Measurements from ENCODE around the gene UCN2. TPM values are rescaled to one million over a fixed set of nuclear protein-coding genes. Genes with fewer than 3 reads are reported as not detected.
A peak's percentile ranks its signal among the peaks of the same experiment; 100 is the strongest.

UCN2 gene
- total and polyA plus RNA-seq, 9 of the 15 experiments (the other 6 are each of a cell fraction or from before 2014, with no cell fraction given), result 0.08 to 0.11 TPM; not detected in 7

DNA sequence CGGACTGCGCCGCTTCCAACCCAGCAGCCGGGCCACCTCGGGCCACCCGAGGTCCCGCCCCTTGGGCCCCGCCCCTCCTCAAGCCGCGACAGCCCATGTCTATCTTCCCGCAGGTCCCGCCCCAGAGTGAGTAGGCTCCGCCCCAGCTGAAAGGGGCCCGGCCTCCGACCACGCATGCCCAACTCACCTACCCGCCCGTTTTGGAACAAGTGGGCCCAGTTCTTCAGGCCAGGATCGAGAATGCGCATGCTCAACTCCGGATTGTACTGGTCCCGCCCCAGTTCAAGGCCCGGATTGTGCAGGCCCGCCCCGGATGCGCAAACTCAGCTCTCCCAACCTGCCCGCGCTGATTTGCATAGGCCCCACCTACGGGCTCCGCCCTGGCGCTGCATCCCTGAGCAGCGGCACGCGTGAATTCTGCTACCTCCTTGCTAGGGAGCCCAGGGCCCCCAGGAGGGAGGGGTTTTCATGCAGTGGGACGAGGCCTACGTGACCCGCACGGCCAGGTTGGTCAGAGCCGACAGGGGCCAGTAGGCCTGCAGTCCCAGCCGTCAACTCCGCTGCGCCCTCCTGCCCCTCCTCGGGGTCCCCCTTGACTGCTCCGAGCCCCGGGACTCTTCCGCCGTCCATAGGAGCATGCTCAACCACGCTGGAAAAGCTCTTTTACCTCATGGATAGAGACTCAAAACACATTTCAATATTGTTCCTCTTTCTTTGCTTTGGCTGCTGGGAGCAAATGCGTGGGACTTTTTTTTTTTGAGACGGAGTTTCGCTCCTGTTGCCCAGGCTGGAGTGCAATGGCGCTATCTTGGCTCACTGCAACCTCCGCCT, 6.6 kb downstream of the UCN2 start, which contains the start of gene PFKFB4 (continued):
- TF ChIP-seq, protein P1, sequence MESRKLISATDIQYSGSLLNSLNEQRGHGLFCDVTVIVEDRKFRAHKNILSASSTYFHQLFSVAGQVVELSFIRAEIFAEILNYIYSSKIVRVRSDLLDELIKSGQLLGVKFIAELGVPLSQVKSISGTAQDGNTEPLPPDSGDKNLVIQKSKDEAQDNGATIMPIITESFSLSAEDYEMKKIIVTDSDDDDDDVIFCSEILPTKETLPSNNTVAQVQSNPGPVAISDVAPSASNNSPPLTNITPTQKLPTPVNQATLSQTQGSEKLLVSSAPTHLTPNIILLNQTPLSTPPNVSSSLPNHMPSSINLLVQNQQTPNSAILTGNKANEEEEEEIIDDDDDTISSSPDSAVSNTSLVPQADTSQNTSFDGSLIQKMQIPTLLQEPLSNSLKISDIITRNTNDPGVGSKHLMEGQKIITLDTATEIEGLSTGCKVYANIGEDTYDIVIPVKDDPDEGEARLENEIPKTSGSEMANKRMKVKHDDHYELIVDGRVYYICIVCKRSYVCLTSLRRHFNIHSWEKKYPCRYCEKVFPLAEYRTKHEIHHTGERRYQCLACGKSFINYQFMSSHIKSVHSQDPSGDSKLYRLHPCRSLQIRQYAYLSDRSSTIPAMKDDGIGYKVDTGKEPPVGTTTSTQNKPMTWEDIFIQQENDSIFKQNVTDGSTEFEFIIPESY (CRISPR knock-in tag; IDR thresholded peaks at IDR 0.05), result no peak
- TF ChIP-seq HDAC6 (IDR thresholded peaks at IDR 0.05; ENCODE audit: low read depth, low read length) (no peak), ZNF699 (CRISPR knock-in tag; IDR thresholded peaks at IDR 0.05; ENCODE audit: insufficient replicate concordance) (no peak), FOXJ2 (tag; IDR thresholded peaks at IDR 0.05) (no peak), ZBTB7A (IDR thresholded peaks at IDR 0.05; ENCODE audit: borderline replicate concordance, control insufficient read depth, low read depth, low read length) (peak; percentile 46; the same call in 1 of the 2 replicates), TBP (optimal IDR thresholded peaks at IDR 0.05; ENCODE audit: low read depth, low read length) (peak; percentile 48), FOXK1 (CRISPR knock-in tag; IDR thresholded peaks at IDR 0.05; ENCODE audit: borderline replicate concordance) (0 out of 2 replicates have a peak, but pooled peaks have one; percentile 27), SRSF7 (optimal IDR thresholded peaks at IDR 0.05; ENCODE audit: low read depth, low read length) (no peak)
- TF ChIP-seq, protein P2, sequence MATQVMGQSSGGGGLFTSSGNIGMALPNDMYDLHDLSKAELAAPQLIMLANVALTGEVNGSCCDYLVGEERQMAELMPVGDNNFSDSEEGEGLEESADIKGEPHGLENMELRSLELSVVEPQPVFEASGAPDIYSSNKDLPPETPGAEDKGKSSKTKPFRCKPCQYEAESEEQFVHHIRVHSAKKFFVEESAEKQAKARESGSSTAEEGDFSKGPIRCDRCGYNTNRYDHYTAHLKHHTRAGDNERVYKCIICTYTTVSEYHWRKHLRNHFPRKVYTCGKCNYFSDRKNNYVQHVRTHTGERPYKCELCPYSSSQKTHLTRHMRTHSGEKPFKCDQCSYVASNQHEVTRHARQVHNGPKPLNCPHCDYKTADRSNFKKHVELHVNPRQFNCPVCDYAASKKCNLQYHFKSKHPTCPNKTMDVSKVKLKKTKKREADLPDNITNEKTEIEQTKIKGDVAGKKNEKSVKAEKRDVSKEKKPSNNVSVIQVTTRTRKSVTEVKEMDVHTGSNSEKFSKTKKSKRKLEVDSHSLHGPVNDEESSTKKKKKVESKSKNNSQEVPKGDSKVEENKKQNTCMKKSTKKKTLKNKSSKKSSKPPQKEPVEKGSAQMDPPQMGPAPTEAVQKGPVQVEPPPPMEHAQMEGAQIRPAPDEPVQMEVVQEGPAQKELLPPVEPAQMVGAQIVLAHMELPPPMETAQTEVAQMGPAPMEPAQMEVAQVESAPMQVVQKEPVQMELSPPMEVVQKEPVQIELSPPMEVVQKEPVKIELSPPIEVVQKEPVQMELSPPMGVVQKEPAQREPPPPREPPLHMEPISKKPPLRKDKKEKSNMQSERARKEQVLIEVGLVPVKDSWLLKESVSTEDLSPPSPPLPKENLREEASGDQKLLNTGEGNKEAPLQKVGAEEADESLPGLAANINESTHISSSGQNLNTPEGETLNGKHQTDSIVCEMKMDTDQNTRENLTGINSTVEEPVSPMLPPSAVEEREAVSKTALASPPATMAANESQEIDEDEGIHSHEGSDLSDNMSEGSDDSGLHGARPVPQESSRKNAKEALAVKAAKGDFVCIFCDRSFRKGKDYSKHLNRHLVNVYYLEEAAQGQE (IDR thresholded peaks at IDR 0.05; ENCODE audit: borderline replicate concordance), result peak; percentile 76
- TF ChIP-seq, protein P2 (CRISPR knock-in tag; IDR thresholded peaks at IDR 0.05; ENCODE audit: low read depth), result 0 out of 2 replicates have a peak, but pooled peaks have one; percentile 28
- TF ChIP-seq, protein P3, sequence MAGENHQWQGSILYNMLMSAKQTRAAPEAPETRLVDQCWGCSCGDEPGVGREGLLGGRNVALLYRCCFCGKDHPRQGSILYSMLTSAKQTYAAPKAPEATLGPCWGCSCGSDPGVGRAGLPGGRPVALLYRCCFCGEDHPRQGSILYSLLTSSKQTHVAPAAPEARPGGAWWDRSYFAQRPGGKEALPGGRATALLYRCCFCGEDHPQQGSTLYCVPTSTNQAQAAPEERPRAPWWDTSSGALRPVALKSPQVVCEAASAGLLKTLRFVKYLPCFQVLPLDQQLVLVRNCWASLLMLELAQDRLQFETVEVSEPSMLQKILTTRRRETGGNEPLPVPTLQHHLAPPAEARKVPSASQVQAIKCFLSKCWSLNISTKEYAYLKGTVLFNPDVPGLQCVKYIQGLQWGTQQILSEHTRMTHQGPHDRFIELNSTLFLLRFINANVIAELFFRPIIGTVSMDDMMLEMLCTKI (IDR thresholded peaks at IDR 0.05; ENCODE audit: partially characterized antibody), result no peak
- TF ChIP-seq, protein P4, sequence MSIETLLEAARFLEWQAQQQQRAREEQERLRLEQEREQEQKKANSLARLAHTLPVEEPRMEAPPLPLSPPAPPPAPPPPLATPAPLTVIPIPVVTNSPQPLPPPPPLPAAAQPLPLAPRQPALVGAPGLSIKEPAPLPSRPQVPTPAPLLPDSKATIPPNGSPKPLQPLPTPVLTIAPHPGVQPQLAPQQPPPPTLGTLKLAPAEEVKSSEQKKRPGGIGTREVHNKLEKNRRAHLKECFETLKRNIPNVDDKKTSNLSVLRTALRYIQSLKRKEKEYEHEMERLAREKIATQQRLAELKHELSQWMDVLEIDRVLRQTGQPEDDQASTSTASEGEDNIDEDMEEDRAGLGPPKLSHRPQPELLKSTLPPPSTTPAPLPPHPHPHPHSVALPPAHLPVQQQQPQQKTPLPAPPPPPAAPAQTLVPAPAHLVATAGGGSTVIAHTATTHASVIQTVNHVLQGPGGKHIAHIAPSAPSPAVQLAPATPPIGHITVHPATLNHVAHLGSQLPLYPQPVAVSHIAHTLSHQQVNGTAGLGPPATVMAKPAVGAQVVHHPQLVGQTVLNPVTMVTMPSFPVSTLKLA (conservative IDR thresholded peaks at IDR 0.05), result peak; percentile 41 to 71; a peak in 2 of 4 replicates

Measured in K562 (cell line).